Keratinocyte (primary cell): ENCODE results near the gene OLFML2A. TPM values are rescaled to one million over a fixed set of nuclear protein-coding genes. Genes with fewer than 3 reads are reported as not detected.

Experiments used
- DNase-seq: peaks from one replicate; pipeline ENCODE4 v3.0.0-alpha.2; 2011; ENCODE audit warnings: low read depth, missing footprints, low spot score
- FAIRE-seq: peaks from 2 replicates; lab custom pipeline; 2011; peaks lifted over from hg19 to GRCh38; lab: Jason Lieb, UNC
- H2AFZ ChIP-seq: 2 replicates; pipeline ENCODE4 v1.6.0; 2012; ENCODE audit warnings: low read length, control low read depth, inconsistent platforms; ENCODE audit not compliant: control insufficient read depth
- H3K27ac ChIP-seq: 2 replicates; pipeline ENCODE4 v1.5.1; 2011; ENCODE audit warnings: low read length; ENCODE audit not compliant: control insufficient read depth, insufficient read depth
- H3K27me3 ChIP-seq: 3 replicates; pipeline ENCODE4 v1.6.0; 2011; ENCODE audit warnings: low read length; ENCODE audit not compliant: control insufficient read depth, insufficient read depth; ENCODE audit errors: extremely low read depth
- H3K36me3 ChIP-seq, 2 experiments: 2 replicates in 1 of 2; 3 replicates in 1 of 2; pipeline ENCODE4 v1.5.1; 2011; ENCODE audit warnings: low read length in 2 of 2, mild to moderate bottlenecking in 1 of 2; ENCODE audit not compliant: control insufficient read depth in 2 of 2, insufficient read depth in 2 of 2; ENCODE audit errors: extremely low read depth in 1 of 2
- H3K4me1 ChIP-seq: 3 replicates; pipeline ENCODE4 v1.5.1; 2011; ENCODE audit warnings: low read length; ENCODE audit not compliant: control insufficient read depth, insufficient read depth; ENCODE audit errors: extremely low read depth
- H3K4me2 ChIP-seq: 3 replicates; pipeline ENCODE4 v1.6.0; 2011; ENCODE audit warnings: low read depth, low read length; ENCODE audit not compliant: control insufficient read depth, insufficient read depth; ENCODE audit errors: extremely low read depth
- H3K4me3 ChIP-seq, 3 experiments: fragments of 200-600 bp in 1 of 3; sonication (generic) in 1 of 3; 2 replicates in 2 of 3; 3 replicates in 1 of 3; pipeline ENCODE4 v1.5.1; 2011 to 2016; ENCODE audit warnings: low read length in 3 of 3, mild to moderate bottlenecking in 3 of 3, control low read depth in 2 of 3, inconsistent platforms in 1 of 3, low read depth in 1 of 3, mixed read lengths in 1 of 3, mixed run types in 1 of 3, moderate library complexity in 1 of 3; ENCODE audit not compliant: control insufficient read depth in 2 of 3, insufficient read depth in 2 of 3; ENCODE audit errors: extremely low read depth in 1 of 3
- H3K79me2 ChIP-seq: 2 replicates; pipeline ENCODE4 v1.6.0; 2012; ENCODE audit warnings: low read length; ENCODE audit not compliant: control insufficient read depth, insufficient read depth
- H3K9ac ChIP-seq: 3 replicates; pipeline ENCODE4 v1.6.0; 2011; ENCODE audit warnings: low read length; ENCODE audit not compliant: control insufficient read depth, insufficient read depth; ENCODE audit errors: extremely low read depth
- H3K9me1 ChIP-seq: 3 replicates; pipeline ENCODE4 v1.6.0; 2011; ENCODE audit warnings: low read length; ENCODE audit not compliant: control insufficient read depth, insufficient read depth; ENCODE audit errors: extremely low read depth
- H3K9me3 ChIP-seq: 2 replicates; pipeline ENCODE4 v1.5.1; 2012; ENCODE audit warnings: low read depth, low read length; ENCODE audit not compliant: control insufficient read depth
- H4K20me1 ChIP-seq: 3 replicates; pipeline ENCODE4 v1.6.0; 2011; ENCODE audit warnings: low read length; ENCODE audit not compliant: control insufficient read depth, insufficient read depth; ENCODE audit errors: extremely low read depth
- CTCF ChIP-seq, 3 experiments: IDR thresholded peaks in 1 of 3; conservative IDR thresholded peaks in 1 of 3; optimal IDR thresholded peaks in 1 of 3; 2 replicates in 2 of 3; 3 replicates in 1 of 3; pipeline versions ENCODE3 to v1.5.1; 2011; ENCODE audit warnings: low read length in 3 of 3, mild to moderate bottlenecking in 3 of 3, moderate library complexity in 2 of 3, control low read depth in 1 of 3, inconsistent platforms in 1 of 3; ENCODE audit not compliant: insufficient read depth in 2 of 3; ENCODE audit errors: extremely low read depth in 1 of 3
- EZH2 ChIP-seq: IDR thresholded peaks from one replicate; pipeline ENCODE4 v1.6.1; 2012; ENCODE audit warnings: inconsistent platforms, mild to moderate bottlenecking, low read length, moderate library complexity
- dilution Hi-C: fragments of 300-500 bp; cut with MboI; formaldehyde crosslinking; loops from one replicate; pipeline ENCODE4 v1.7.0; 2020; ENCODE audit warnings: low sequenced_read_pairs; ENCODE audit not compliant: extremely low pct_ligation_motif_present
- polyA plus RNA-seq, 5 experiments: library from polyadenylated mRNA; depleted of rRNA in 3 of 5; stranded (reverse) in 3 of 5; stranded (forward) in 1 of 5; unstranded in 1 of 5; fragments of >200 nt; gene quantifications; 1 replicate in 1 of 5; 2 replicates in 3 of 5; 3 replicates in 1 of 5; pipeline versions ENCODE4 v1.2.1 to v1.2.3, GENCODE V29; 2011 to 2012; ENCODE audit warnings: missing spikeins in 2 of 5, low read depth in 1 of 5, low replicate concordance in 1 of 5

The OLFML2A gene
- polyA plus RNA-seq, 1 donor (not counting 4 experiments of a cell fraction or from before 2014, with no cell fraction given): 1.1 TPM

DNA sequence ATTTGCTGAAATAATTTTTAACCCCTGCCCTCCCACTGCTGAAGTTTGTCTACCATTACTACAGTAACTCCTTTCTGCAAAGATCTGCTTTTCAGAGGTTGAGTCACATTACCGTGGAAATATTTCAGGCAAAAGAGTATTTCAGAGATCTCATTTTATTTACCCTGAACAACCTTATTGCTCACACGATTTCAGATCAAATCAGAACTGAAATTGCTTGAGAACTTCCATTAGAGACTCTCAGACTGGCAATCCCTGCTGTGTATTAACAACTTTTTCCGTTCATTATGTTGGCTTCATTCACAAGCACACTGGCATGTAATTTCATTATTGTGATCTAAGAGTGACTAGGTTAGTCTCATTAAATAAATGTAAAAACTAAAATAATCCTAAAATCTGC, 21.9 kb upstream of the OLFML2A start:
- dilution Hi-C loops: no loop called here

GRCh38 chr9:124756011-124756410, 20.9 kb upstream of the OLFML2A start:
- H4K20me1 ChIP-seq: no peaks in the 10 kb centered on the region
- H3K27me3 ChIP-seq: no peaks in the 10 kb centered on the region
- peaks cover 18% of the 10 kb centered on the region for H3K4me1 ChIP-seq
- no peak overlapping the region for H3K4me2 ChIP-seq
- peaks cover under 1% of the 10 kb centered on the region for H3K79me2 ChIP-seq
- H3K9ac ChIP-seq: no peak overlapping the region
- dilution Hi-C loops: no loop called here
- DNase-seq: no peak
- no peak overlapping the region for H3K4me3 ChIP-seq
- no peaks in the 10 kb centered on the region for H3K9me3 ChIP-seq
- no peak overlapping the region for H3K27ac ChIP-seq
- no peak for FAIRE-seq
- TF ChIP-seq CTCF (optimal IDR thresholded peaks at IDR 0.05 in 1 of 3, IDR thresholded peaks at IDR 0.05 in 1 of 3, conservative IDR thresholded peaks at IDR 0.05 in 1 of 3; ENCODE audit: extremely low read depth in 1 of 3, insufficient read depth in 2 of 3, low read length in 3 of 3): no peak
- no peak for TF ChIP-seq EZH2
- no peaks in the 10 kb centered on the region for H3K36me3 ChIP-seq
- no peak overlapping the region for H2AFZ ChIP-seq
- H3K9me1 ChIP-seq: no peaks in the 10 kb centered on the region

More for the DNA sequence above, 21.9 kb upstream of the OLFML2A start:
- no peak overlapping the region for H3K27ac ChIP-seq
- no peaks in the 10 kb centered on the region for H3K27me3 ChIP-seq
- no peak for FAIRE-seq
- H3K9me1 ChIP-seq: no peaks in the 10 kb centered on the region
- H3K4me2 ChIP-seq: no peak overlapping the region
- no peak for TF ChIP-seq EZH2
- no peak for TF ChIP-seq CTCF (optimal IDR thresholded peaks at IDR 0.05 in 1 of 3, IDR thresholded peaks at IDR 0.05 in 1 of 3, conservative IDR thresholded peaks at IDR 0.05 in 1 of 3; ENCODE audit: extremely low read depth in 1 of 3, insufficient read depth in 2 of 3, low read length in 3 of 3)
- H3K79me2 ChIP-seq: peaks cover 2% of the 10 kb centered on the region
- H3K9me3 ChIP-seq: no peaks in the 10 kb centered on the region
- no peaks in the 10 kb centered on the region for H4K20me1 ChIP-seq
- H2AFZ ChIP-seq: no peak overlapping the region
- H3K9ac ChIP-seq: no peak overlapping the region
- DNase-seq: no peak
- H3K36me3 ChIP-seq: no peaks in the 10 kb centered on the region
- no peak overlapping the region for H3K4me3 ChIP-seq
- H3K4me1 ChIP-seq: peaks cover 18% of the 10 kb centered on the region
